Endodermal cell (in vitro differentiated cells): ENCODE data around the gene CACNA2D1. TPM values are rescaled to one million over a fixed set of nuclear protein-coding genes. Genes with fewer than 3 reads are reported as not detected.

Experiments
- DNase-seq: peaks from one replicate; pipeline ENCODE4 v3.0.0-alpha.2; 2017
- H3K27ac ChIP-seq: 2 replicates; pipeline ENCODE4 v1.5.1; 2013; ENCODE audit warnings: mild to moderate bottlenecking, low read depth, low read length, moderate library complexity
- H3K27me3 ChIP-seq: 2 replicates; pipeline ENCODE4 v1.6.1; 2013; ENCODE audit warnings: mild to moderate bottlenecking, low read length, moderate library complexity; ENCODE audit not compliant: insufficient read depth, control insufficient read depth, poor library complexity, severe bottlenecking
- H3K36me3 ChIP-seq: 2 replicates; pipeline ENCODE4 v1.7.0; 2013; ENCODE audit warnings: mild to moderate bottlenecking, low read length, moderate library complexity; ENCODE audit not compliant: control insufficient read depth, insufficient read depth
- H3K4me1 ChIP-seq: one replicate; pipeline ENCODE4 v1.7.0; 2013; ENCODE audit warnings: low read length; ENCODE audit not compliant: control insufficient read depth, insufficient read depth
- H3K4me3 ChIP-seq: 2 replicates; pipeline ENCODE4 v1.5.1; 2013; ENCODE audit warnings: mild to moderate bottlenecking, low read length, moderate library complexity
- H3K9ac ChIP-seq: 2 replicates; pipeline ENCODE4 v1.6.1; 2013; ENCODE audit warnings: mild to moderate bottlenecking, low read length, moderate library complexity; ENCODE audit not compliant: poor library complexity, severe bottlenecking; ENCODE audit errors: extremely low read depth
- H3K9me3 ChIP-seq: 2 replicates; pipeline ENCODE4 v1.6.1; 2013; ENCODE audit warnings: mild to moderate bottlenecking, low read length, moderate library complexity; ENCODE audit not compliant: control insufficient read depth
- H3K27ac Mint-ChIP-seq: 2 replicates; pipeline ENCODE4 v1.8.0; 2020; ENCODE audit warnings: mixed read lengths
- H3K27me3 Mint-ChIP-seq: 2 replicates; pipeline ENCODE4 v1.8.0; 2021; ENCODE audit warnings: mild to moderate bottlenecking, mixed read lengths; ENCODE audit not compliant: insufficient read depth
- H3K36me3 Mint-ChIP-seq: 2 replicates; pipeline ENCODE4 v1.8.0; 2020; ENCODE audit warnings: low read depth, mixed read lengths
- H3K4me1 Mint-ChIP-seq: 2 replicates; pipeline ENCODE4 v1.8.0; 2020; ENCODE audit warnings: mixed read lengths
- H3K4me3 Mint-ChIP-seq: 2 replicates; pipeline ENCODE4 v1.8.0; 2020; ENCODE audit warnings: mild to moderate bottlenecking, moderate library complexity, mixed read lengths
- H3K9me3 Mint-ChIP-seq: 2 replicates; pipeline ENCODE4 v1.8.0; 2020; ENCODE audit warnings: mild to moderate bottlenecking, mixed read lengths
- WGBS, 2 experiments: methylation state at CpG; one replicate each; pipeline versions ENCODE4 v1.1.5 to v1.1.7; 2013; ENCODE audit warnings: missing lambda C conversion rate in 2 of 2, mixed read lengths in 1 of 2; ENCODE audit not compliant: insufficient coverage in 1 of 2, insufficient read length in 1 of 2; 5-methylcytosine and 5-hydroxymethylcytosine counted together
- total RNA-seq, 2 donors: library from RNA; stranded (reverse); fragmentation: NEBNext Ultra II Directional in 1 of 2; extraction: Animal tissue kit (Norgen Biotek cat#: 25700) in 1 of 2; gene quantifications; 2 replicates in 1 of 2; 3 replicates in 1 of 2; pipeline ENCODE4 v1.2.1, GENCODE V29; 2021
- TF ChIP-seq, protein P1 (sequence below): fragments of 200-600 bp; sonication (generic); conservative IDR thresholded peaks from 2 replicates; pipeline ENCODE4 v1.5.0; 2021; ENCODE audit warnings: antibody characterized with exemption, mild to moderate bottlenecking

Gene CACNA2D1
- total RNA-seq, 2 donors from 2014 or later, result 16.9 to 26.8 TPM

DNA sequence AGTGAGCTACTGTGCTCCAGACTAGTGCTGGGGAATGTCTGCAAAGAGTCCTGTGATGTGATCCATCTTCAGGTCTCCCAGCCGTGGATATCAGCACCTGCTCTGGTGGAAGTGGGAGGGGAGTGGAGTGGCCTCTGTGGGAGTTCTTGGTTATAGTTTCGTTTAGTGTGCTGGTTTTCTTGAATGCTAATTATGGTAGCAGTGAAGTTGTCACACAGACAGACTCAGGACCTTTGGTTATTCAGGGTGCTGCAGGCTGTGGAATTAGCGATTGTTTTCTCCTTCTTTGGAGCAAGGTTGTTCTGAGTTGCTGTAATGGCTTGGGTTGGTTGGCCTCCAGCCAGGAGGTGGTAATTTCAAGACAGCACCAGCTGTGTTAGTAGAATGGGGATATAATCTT, 541.0 kb downstream of the CACNA2D1 start:
- no peak overlapping the region for H3K4me3 Mint-ChIP-seq
- no peak for DNase-seq
- no peaks in the 10 kb centered on the region for H3K27me3 ChIP-seq
- no peaks in the 10 kb centered on the region for H3K36me3 ChIP-seq
- no peak overlapping the region for H3K4me3 ChIP-seq
- no peaks in the 10 kb centered on the region for H3K27me3 Mint-ChIP-seq
- H3K9ac ChIP-seq, result no peak overlapping the region
- H3K9me3 Mint-ChIP-seq, result peaks cover 47% of the 10 kb centered on the region
- no peaks in the 10 kb centered on the region for H3K4me1 ChIP-seq
- 76% methylated on average over 3 of the region's 3 CpGs; no CpG with 5 or more reads in 1 of the 2 experiments for WGBS, 2 experiments
- peaks cover 49% of the 10 kb centered on the region for H3K9me3 ChIP-seq
- TF ChIP-seq, protein P1, sequence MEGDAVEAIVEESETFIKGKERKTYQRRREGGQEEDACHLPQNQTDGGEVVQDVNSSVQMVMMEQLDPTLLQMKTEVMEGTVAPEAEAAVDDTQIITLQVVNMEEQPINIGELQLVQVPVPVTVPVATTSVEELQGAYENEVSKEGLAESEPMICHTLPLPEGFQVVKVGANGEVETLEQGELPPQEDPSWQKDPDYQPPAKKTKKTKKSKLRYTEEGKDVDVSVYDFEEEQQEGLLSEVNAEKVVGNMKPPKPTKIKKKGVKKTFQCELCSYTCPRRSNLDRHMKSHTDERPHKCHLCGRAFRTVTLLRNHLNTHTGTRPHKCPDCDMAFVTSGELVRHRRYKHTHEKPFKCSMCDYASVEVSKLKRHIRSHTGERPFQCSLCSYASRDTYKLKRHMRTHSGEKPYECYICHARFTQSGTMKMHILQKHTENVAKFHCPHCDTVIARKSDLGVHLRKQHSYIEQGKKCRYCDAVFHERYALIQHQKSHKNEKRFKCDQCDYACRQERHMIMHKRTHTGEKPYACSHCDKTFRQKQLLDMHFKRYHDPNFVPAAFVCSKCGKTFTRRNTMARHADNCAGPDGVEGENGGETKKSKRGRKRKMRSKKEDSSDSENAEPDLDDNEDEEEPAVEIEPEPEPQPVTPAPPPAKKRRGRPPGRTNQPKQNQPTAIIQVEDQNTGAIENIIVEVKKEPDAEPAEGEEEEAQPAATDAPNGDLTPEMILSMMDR, result no peak
- no peak overlapping the region for H3K27ac ChIP-seq
- peaks cover 4% of the 10 kb centered on the region for H3K4me1 Mint-ChIP-seq
- peaks cover 4% of the 10 kb centered on the region for H3K36me3 Mint-ChIP-seq
- H3K27ac Mint-ChIP-seq, result no peak overlapping the region
